Central memory CD4-positive, alpha-beta T cell (primary cell): ENCODE results near the gene ANO9.

Experiments used
- DNase-seq: peaks from one replicate; pipeline ENCODE4 v3.0.0; 2022
- total RNA-seq, 3 experiments: gene quantifications; one replicate each; lab custom pipeline; 2026; lab: John Stamatoyannopoulos, UW

ANO9 gene
- total RNA-seq = 25.4 to 276 (median 119) reads per million in 3 experiments

GRCh38 chr11:441418-442274 lies at the start of gene ANO9:
Gene ANO9 (minus strand): TSS chr11:442011. CDS start chr11:441926, 85 bp downstream.
- DNase-seq = peak; percentile 50

DNA sequence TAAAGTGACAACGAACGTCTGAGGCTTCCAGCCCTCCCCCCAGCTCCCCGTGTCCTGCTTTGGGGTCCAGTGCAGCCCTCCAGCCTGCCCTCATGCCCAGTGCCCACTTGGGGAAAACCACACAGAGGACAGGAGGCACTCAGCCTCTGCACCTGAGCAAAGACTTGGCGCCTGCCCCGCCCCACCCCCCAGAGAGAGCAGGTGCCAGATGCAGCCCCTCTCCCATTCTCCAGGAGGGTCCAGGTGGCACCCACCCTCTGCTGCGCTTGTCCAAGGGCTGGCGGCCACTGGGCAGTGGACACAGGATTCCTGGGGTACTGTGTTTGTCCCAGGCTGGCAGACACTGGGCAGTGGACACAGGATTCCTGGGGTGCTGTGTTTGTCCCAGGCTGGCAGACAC lies 49.5 kb upstream of the ANO9 start:
- DNase-seq = no peak

GRCh38 chr11:490930-491260 lies 49.1 kb upstream of the ANO9 start:
- no peak for DNase-seq

- DNase-seq = no peak
Measured at GRCh38 chr11:490186-490929, 48.5 kb upstream of the ANO9 start.

GRCh38 chr11:489610-490185 lies 47.9 kb upstream of the ANO9 start:
- DNase-seq = no peak

GRCh38 chr11:488992-489391 lies 47.2 kb upstream of the ANO9 start:
- no peak for DNase-seq

DNA sequence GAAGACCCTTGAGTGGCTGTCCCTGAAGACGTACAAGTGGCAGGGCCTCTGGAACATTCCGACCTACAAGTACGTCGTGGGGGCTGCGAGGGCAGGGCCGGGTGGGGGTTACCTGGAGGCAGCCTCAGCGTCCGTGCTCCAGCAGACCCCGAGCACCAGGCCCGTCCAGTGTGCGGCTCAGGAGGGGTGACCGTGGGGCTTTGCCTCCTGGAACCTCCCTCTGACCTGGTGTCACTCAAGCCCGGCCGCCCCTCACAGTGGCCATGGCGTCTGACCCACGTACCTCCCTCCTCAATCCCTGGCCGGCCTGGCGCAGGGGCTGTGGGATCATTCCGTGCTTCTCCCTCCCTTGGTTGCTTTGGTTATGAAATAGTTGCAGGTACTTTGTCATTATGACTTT lies 46.8 kb upstream of the ANO9 start:
- DNase-seq = no peak

GRCh38 chr11:488062-488461 lies 46.3 kb upstream of the ANO9 start:
- no peak for DNase-seq

DNA sequence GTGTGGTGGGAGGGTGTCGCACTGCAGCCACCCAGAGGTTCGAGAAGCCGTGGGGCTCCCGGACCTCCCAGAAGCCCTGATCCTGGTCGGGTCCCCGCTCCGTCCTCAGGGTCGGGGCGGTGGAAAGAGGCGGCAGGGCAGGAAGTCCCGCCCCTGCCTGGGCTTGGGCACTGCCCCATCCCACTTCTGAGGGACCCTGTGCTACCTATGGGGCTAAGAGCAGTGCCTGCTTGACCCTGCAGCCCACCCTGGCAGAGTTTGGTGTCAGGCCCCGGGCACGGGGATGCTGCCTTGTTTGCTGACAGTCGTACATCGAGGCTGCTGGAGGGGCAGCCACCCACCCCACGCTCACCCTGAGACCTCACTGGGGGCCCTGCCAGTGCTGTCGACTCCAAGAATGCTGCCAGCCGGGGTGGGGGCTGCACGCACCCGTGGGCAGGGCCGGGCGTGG lies 45.8 kb upstream of the ANO9 start:
- no peak for DNase-seq

DNA sequence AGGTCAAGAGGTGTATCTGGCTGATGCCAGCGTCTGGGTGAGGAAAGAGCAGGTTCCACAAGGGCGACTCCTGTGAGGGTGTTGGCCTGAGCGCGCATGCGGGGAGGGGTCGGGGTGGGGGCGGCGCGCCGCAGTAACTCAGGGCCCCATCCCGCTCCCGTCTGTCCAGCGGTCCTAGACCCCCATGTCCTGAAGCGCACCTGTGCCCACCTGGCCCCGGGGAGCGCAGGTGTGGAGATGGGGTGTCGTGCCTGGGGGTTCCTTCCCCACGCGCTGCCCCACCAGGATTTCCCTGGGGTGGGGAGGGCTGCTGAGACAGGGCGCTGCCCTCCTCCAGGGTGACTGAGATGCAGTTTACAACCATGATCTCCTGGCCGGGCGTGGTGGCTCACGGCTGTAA lies 44.4 kb upstream of the ANO9 start:
- no peak for DNase-seq

- DNase-seq = no peak
Measured at GRCh38 chr11:484616-485015, 42.8 kb upstream of the ANO9 start.

DNA sequence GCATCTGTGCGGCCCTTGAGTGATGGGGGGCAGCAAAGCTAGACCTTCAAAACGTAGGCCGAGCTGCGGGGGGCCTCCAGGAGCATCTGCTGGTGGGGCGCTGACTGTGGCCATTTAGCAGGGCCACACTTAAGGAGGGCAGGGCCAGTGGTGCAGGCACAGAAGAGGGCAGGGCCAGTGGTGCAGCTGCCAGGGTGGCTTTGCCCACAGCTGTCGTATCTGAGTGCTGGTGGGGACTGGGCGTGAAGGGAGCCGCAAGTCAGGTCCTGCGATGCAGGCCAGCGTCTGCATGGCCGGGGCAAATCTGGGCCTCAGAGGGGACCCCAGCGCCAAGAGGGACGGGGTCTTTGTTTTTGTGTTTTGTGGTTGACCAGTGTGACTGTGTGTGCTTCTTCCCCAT lies 37.5 kb upstream of the ANO9 start:
- no peak for DNase-seq

DNA sequence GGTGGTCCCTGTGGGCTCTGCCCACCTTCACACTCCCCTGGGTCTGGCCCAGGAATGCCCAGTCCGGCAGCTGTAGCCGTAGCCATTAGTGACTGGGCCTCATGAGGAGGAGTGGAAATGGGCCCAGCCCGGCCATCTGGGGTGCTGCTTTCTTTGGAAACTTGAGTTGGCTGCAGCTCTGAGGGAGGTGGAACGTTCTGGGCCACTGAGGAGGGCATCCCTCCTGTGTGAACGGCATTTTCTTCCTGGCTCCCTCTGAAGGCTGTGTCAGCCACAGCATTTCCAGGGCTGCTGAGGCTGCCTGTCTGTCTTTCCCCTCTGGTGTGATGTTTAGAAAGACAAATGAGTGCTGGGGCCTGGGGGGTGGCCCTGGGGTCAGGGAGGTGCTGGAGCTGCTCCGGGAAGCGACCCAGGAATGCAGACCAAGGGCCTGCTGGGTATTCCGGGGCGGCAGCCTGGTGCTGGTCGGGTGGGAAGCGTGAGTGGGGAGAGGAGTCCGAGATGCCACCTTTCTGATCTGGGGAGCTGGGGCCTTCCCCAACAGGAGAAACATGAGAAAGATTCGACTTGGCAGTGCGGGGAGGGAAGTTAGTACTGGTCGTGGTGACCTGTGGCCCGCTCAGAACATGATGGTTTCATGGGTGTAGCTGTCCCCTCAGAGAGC lies 35.4 kb upstream of the ANO9 start:
- no peak for DNase-seq

GRCh38 chr11:476416-476815 lies 34.6 kb upstream of the ANO9 start:
- no peak for DNase-seq

DNA sequence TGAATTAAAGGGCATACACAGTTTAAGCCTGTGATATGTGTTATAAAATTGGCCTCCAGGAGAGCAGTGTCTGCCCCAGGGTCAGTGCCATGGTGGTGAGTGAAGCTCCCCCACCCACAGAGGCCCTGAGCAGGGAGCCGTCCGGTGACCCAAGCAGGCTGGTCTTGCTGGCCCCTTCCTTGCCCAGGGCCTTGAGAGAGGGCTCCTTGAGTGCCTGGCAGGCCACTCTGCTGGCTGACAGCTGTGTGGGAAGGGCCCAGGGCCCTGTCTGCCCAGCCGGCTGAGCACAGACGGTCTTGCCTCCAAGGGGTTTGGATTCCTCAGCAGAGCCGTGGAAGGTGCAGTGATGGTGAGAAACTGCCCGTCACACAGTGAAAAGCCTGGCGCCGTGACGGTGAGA lies 34.1 kb upstream of the ANO9 start:
- DNase-seq = no peak

DNA sequence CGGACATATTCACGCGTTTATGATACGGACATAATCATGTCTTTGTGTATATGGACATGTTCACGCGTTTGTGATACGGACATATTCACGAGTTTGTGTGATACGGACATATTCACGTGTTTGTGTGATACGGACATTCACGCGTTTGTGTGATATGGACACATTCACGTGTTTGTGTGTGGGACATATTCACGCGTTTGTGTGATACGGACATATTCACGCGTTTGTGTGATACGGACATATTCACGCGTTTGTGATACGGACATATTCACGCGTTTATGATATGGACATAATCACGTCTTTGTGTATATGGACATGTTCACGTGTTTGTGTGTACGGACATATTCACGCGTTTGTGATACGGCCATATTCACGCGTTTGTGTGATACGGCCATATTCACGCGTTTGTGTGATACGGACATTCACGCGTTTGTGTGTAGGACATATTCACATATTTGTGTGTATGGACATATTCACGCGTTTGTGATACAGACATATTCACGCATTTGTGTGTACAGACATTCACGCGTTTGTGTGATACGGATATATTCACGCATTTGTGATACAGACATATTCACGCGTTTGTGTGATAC lies 33.2 kb upstream of the ANO9 start:
- DNase-seq = no peak

- no peak for DNase-seq
Measured at GRCh38 chr11:473962-474785, 32.4 kb upstream of the ANO9 start.

DNA sequence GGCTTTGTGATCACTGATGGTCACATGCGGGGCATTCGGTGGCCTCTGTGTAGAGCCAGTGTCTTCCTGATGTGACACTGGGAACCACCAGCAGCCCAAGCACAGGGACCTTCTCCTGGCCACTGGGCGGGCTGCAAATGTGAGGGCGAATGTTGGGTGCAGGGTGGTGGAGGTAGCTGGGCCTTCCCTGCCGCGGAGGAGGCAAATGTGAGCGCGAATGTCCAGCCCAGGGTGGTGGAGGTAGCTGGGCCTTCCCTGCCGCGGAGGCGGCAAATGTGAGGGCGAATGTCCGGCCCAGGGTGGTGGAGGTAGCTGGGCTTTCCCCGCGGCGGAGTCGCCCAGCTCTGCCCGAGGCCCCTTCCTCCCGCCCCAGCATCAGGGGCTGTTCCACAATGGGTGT lies 31.6 kb upstream of the ANO9 start:
- DNase-seq = no peak

- DNase-seq = no peak
Measured at GRCh38 chr11:472816-473215, 31.0 kb upstream of the ANO9 start.

GRCh38 chr11:472272-472671 lies 30.5 kb upstream of the ANO9 start:
- no peak for DNase-seq

- no peak for DNase-seq
Measured at GRCh38 chr11:471468-472145, 29.8 kb upstream of the ANO9 start.
